ENCODE data around the gene SLC16A12. TPM values are rescaled to one million over a fixed set of nuclear protein-coding genes. Genes with fewer than 3 reads are reported as not detected.
A peak's percentile ranks its signal among the peaks of the same experiment; 100 is the strongest.
"Not testable (repeated sequence)": the region's sequence is repeated elsewhere in the genome, so short reads cannot be mapped to it uniquely, and the experiment has no call there.

SLC16A12 gene
- total RNA-seq, 1 experiment from 2014 or later: 0.52 TPM

DNA sequence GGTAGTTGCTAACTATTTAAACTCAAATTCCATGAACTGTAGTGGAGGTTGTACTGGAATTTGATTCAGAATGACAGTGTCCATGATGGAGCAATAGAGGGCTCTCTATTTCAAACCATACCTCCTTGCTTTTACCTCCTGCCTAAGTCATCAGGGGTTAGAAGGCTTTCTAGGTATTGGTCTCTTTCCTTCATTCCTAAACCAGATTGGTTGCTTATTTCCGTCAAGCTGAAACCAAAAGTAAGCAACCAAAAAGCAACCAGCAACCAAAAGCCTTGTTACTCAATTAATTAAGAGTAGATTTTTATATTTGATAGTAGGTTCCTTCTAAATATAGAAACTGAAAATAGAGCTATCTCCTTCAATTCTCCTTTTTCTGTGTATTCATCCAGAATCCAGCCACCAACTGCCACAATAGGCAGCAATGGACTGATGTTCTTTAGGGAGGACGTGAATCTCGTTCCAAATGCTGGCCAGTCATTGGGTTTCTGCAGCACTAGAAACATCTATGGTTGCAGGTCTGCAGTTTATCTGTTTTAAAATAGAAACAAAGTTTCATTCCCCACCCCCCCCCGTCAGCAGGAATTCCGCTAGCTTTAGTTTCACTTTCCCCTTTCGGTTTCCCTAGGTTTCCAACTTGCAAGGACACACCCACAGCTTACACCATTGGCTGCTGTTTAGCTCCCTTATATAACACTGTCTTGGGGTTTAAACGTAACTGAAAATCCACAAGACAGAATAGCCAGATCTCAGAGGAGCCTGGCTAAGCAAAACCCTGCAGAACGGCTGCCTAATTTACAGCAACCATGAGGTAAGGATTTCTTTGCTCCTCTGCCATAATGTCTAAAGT, 143.3 kb downstream of the SLC16A12 start, which contains the start of gene IFIT1:
TSS of gene IFIT1 (plus strand) at position 717 of the 850 bp plus-strand sequence. CDS start at position 807, 90 bp downstream.
- DNase-seq (ENCODE audit: low read depth): peak; percentile 90

GRCh38 chr10:89391226-89391576, 144.2 kb downstream of the SLC16A12 start:
- not testable (repeated sequence) for DNase-seq (ENCODE audit: low read depth)

- DNase-seq (ENCODE audit: low read depth): peak; percentile 18
These were observed 144.7 kb downstream of the SLC16A12 start for GRCh38 chr10:89390476-89391225.

- DNase-seq (ENCODE audit: low read depth): peak; percentile 41
These were observed 146.1 kb downstream of the SLC16A12 start for GRCh38 chr10:89389254-89389653.

GRCh38 chr10:89388806-89389205, 146.6 kb downstream of the SLC16A12 start:
- DNase-seq (ENCODE audit: low read depth): no peak

- DNase-seq (ENCODE audit: low read depth): no peak
These were observed 150.7 kb downstream of the SLC16A12 start for GRCh38 chr10:89384474-89385340.

GRCh38 chr10:89382757-89383156, 152.6 kb downstream of the SLC16A12 start:
- no peak for DNase-seq (ENCODE audit: low read depth)

Other genes with a start within 250 kb of the SLC16A12 start
- gene IFIT2, start 233.5 kb downstream of the SLC16A12 start, total RNA-seq (2014; rRNA removed): 3.9 and 9.0 TPM in 2 replicates
- gene IFIT3, start 207.6 kb downstream of the SLC16A12 start, total RNA-seq (2014; rRNA removed): 15.6 and 32.0 TPM in 2 replicates
- gene IFIT1B, start 157.5 kb downstream of the SLC16A12 start, total RNA-seq (2014; rRNA removed): not detected in 2 replicates
- 33.3 and 70.9 TPM in 2 replicates for gene IFIT1, start 143.0 kb downstream of the SLC16A12 start, total RNA-seq (2014; rRNA removed)
- 32.1 and 40.5 TPM in 2 replicates for gene IFIT5, start 121.0 kb downstream of the SLC16A12 start, total RNA-seq (2014; rRNA removed)
- gene PANK1, start 109.6 kb upstream of the SLC16A12 start, total RNA-seq (2014; rRNA removed): 6.3 and 10.4 TPM in 2 replicates
- 44.4 and 48.6 TPM in 2 replicates for gene KIF20B, start 166.0 kb upstream of the SLC16A12 start, total RNA-seq (2014; rRNA removed)